ENCODE results near the gene RAD51B.

The RAD51B gene

GRCh38 chr14:68458840-68459469 lies 639.4 kb downstream of the RAD51B start:
- no peak for DNase-seq

DNA sequence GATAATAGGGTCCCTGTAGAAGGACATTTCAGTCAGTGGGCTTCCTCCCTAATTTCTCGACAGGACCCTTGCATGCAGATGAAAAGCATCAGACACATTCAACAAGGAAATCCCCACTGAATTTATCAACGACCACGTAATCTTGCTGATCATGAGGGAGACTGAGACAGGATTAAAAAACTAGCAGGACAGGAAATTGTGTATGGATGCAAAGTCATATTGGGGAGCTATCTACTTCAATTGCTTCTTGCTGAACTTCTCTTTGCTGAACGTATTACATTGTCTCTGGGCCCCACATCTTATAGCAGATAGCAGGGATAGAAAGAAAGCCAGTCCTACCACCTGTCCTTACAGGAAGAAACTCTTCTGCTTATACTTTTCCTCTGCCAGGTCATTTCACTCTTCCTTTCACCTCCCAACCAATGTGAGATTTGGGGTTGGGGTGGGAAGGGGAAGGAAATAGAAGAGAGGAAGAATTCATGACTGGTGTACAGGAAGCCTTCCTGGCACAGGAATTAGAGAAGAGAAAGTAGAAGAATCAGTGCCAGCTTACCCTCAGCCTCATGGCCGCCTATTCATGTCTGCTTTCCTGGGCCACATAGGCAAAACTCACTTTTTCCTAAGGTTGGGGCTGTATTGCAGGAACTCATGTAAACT lies 640.0 kb downstream of the RAD51B start:
- DNase-seq: no peak

GRCh38 chr14:68460541-68460940 lies 641.0 kb downstream of the RAD51B start:
- no peak for DNase-seq

DNA sequence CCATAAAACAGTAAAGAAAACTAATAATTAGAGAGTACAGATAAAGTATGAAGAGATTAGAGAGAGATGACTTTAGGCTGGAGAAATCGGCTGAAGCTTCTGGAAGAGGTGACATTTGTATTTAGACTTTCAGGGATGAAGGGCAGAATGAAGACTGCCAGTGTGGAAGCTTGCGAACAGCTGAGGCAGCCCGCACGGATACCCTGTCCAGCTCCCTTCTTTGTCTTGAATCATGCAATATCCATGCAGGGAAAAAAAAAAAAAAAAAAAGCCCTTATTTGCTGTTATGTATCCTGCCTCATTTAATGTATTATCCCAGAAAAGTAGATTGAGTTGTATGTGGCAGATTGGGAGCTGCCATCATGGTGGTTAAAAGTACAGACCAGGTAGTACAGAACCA lies 641.5 kb downstream of the RAD51B start:
- no peak for DNase-seq

- no peak for DNase-seq
These were observed 643.1 kb downstream of the RAD51B start for GRCh38 chr14:68462683-68463082.

- DNase-seq: no peak
These were observed 643.7 kb downstream of the RAD51B start for GRCh38 chr14:68463299-68463698.

DNA sequence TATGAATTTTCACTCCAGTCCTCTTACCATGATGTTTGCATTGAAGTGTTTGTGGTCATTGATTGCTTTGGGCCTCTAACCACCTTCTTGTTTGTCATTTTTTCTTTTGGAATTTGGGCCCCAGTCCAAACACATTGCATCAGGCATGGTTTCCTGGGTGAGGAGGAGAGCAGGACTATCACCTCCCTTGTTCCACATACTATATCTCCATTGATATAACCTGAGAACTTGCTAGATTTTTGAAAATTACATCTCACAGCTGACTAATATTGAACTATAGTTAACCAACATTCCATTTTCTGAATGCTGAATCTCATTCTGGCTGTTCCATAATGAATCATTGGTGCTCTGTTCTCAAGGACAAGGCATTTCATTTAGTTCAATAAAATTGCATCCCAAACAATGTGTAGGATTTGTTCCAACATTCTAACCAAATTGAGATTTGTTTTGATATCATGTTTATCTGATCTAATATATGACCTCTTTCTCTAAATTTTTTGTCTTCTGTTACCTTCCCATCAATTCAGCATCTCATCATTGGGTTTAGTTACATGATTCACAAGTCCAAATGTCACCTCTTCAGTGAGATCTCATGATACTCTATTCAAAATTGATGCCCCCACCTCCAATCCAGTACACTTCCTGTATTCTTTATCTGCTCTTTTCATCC lies 644.3 kb downstream of the RAD51B start:
- DNase-seq: no peak

GRCh38 chr14:68464711-68465110 lies 645.1 kb downstream of the RAD51B start:
- no peak for DNase-seq

- DNase-seq: no peak
These were observed 647.0 kb downstream of the RAD51B start for GRCh38 chr14:68466491-68466977.

GRCh38 chr14:68467425-68467824 lies 647.8 kb downstream of the RAD51B start:
- no peak for DNase-seq

DNA sequence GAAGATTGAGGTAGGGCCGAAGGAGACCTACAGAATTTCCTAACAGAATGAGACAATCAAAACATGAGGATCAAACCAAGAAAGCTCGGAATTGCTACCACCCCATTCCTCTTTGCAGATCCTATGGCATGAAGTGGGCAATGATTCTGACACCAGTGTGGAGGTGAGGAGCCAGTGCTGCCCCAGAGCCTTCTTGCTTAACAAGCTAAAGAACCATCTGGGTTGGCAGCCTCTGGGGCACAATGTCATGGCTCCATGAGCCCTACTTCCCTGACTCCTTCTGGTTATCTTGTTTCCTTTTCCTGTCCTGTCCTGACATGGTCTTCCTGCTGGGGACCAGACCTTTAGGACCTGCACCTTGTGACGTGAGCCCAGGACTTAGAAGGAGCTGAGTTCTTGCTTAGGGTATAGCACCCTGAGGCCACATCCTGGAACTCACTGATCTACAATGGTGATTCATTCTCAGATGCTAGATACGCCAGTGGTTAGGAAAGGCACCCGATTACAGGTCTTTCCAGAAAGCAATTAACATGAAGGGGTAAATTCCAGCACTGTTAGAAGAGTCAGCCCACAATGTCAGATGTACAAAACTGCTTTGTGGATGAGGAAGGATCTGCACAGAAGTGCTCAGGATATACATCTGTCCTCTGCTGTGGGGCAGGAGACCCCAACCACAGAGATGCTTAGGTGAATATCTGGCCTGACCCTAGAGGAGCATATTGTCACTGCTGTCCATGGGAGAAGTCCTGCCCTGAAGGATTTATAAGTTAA lies 649.0 kb downstream of the RAD51B start:
- DNase-seq: no peak

- DNase-seq: no peak
These were observed 649.7 kb downstream of the RAD51B start for GRCh38 chr14:68469208-68469713.

GRCh38 chr14:68470361-68470760 lies 650.8 kb downstream of the RAD51B start:
- no peak for DNase-seq

DNA sequence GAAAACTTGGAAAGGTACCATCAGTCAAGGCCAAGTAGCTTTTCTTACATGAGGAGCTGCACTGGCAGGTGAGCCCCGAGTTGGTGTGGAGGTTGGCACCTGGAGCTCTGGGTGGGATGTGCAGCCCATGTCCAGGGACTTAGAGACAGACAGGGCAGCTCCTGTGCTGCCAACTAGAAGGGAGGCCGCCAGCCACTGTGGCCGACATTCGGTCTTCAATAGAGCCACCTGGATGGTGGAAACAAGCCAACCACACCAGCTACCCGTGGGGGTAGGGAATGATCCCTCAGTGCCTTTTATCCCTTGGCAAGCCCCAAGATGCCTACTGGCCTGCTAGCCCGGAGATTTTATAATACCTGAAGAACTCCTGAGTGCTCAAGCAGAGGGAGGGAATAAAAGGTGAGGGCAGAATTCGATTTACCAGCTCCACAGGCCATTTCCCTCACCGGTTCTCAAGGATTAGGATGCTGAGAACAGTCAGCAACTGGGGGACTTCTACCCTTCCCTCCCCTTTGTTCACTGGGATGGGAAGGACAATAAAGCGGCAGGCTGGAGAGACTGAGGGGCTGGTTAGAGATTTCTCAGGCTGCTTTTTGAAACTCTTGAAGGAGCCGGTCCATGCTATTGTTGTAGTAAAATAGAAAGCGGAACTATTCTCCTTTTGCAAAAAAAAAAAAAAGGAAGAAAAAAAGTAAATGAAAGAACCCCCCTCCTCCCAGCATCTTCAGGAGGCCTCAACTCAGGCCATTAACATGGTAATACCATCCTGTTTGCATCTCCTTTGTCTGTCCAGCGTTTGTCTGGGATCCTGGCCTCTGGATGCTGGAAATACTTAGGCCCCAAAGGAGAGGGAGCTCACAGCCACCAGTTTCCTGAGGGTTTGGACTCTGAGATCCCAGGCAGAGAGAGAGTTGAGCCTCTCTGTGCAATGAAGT lies 651.7 kb downstream of the RAD51B start:
- no peak for DNase-seq

- DNase-seq: no peak
These were observed 652.5 kb downstream of the RAD51B start for GRCh38 chr14:68471964-68472508.

- no peak for DNase-seq
These were observed 653.5 kb downstream of the RAD51B start for GRCh38 chr14:68473069-68473468.

DNA sequence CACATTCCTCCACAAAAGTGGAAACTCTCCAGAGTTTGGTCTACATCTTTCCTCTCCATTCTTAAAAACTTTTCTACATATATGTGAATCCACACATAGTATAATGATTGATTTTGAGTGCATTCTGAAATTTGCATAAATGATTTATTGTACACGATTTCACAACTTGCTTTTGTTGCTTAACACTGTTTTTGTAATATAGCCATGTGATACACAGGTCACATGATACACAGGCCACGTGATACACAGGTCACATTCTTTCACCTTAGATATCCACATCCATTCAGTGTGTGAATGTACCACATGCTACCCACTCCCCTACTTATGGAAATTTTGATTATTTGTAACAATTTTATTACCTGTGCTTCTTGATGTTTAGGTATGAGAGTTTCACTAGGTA lies 654.2 kb downstream of the RAD51B start:
- peak; percentile 48 for DNase-seq

DNA sequence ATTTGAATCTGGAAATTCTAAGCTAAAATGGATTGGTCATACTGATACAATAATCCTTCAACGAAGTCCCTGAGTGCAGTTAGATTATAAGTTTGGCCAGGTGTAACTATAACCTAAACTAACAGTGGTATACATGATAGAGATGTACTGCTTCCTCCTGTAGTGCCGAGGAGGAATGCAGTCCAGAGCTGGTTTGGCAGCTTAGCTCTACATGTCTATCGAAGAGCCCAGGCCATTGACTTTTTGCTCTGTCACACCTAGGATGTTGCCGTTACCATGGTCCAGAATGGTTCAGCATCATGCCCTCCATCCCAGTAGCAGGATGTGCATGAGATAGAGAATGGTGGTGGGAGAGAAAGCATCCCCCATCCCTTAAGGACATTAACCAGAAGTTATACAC lies 655.2 kb downstream of the RAD51B start:
- DNase-seq: no peak

- DNase-seq: no peak
These were observed 656.2 kb downstream of the RAD51B start for GRCh38 chr14:68475802-68476201.

GRCh38 chr14:68476212-68477109 lies 656.9 kb downstream of the RAD51B start:
- DNase-seq: no peak

DNA sequence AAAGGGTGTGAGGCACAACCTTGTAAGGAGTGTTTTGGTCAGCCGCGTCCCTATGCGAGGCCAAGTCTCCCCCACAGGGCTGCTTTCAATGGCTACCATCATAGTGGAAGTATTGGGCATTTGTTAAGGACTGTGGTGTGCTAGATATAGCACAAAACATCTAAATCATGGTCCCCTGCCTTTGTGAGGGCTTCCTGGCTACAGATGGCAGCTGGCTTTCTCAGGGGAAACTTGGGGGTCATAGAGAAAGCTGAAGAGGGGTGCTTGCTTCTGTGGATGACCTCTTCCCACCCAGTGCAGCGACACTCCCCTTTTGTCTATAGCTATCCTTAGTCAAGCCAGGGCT lies 657.5 kb downstream of the RAD51B start:
- DNase-seq: no peak

Data from OCI-M1 (cell line).